ENCODE data around the gene FAM168A. TPM values are rescaled to one million over a fixed set of nuclear protein-coding genes. Genes with fewer than 3 reads are reported as not detected.

Gene FAM168A
- total and polyA plus RNA-seq, 10 donors, result 2.7 to 33.2 (median 22.7) TPM

DNA sequence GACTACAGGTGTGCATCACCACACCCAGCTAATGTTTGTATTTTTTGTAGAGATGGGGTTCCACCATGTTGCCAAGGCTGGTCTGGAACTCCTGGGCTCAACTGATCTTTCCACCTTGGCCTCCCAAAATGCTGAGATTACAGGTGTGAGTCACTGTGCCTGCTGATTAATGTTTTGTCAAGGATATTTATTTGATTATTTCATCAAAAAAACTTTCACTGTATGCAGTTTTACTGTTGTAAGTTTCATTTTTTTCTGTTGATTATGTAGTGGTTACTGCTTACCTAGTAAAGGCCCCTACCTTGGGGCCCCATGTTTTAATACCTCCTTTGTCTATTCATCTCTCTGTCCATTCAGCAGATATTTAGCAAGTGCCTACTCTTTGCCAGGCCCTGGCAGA, 16.7 kb upstream of the FAM168A start:
- no peak for DNase-seq
- Histone ChIP-seq H3K4me3 (no peak overlapping the region), H3K9me3 (no peaks in the 10 kb centered on the region), H3K36me3 (no peaks in the 10 kb centered on the region), H3K27me3 (replicated peaks in 1 of 7) (no peaks in the 10 kb centered on the region), H3K4me1 (no peaks in the 10 kb centered on the region), H3K27ac (no peak overlapping the region)
- intact Hi-C loops (cut with DNase I; ENCODE audit: low total_unique reads), result no loop called here
- TF ChIP-seq, protein P1, sequence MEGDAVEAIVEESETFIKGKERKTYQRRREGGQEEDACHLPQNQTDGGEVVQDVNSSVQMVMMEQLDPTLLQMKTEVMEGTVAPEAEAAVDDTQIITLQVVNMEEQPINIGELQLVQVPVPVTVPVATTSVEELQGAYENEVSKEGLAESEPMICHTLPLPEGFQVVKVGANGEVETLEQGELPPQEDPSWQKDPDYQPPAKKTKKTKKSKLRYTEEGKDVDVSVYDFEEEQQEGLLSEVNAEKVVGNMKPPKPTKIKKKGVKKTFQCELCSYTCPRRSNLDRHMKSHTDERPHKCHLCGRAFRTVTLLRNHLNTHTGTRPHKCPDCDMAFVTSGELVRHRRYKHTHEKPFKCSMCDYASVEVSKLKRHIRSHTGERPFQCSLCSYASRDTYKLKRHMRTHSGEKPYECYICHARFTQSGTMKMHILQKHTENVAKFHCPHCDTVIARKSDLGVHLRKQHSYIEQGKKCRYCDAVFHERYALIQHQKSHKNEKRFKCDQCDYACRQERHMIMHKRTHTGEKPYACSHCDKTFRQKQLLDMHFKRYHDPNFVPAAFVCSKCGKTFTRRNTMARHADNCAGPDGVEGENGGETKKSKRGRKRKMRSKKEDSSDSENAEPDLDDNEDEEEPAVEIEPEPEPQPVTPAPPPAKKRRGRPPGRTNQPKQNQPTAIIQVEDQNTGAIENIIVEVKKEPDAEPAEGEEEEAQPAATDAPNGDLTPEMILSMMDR (IDR thresholded peaks at IDR 0.05 in 8 of 11, conservative IDR thresholded peaks at IDR 0.05 in 3 of 11), result no peak

DNA sequence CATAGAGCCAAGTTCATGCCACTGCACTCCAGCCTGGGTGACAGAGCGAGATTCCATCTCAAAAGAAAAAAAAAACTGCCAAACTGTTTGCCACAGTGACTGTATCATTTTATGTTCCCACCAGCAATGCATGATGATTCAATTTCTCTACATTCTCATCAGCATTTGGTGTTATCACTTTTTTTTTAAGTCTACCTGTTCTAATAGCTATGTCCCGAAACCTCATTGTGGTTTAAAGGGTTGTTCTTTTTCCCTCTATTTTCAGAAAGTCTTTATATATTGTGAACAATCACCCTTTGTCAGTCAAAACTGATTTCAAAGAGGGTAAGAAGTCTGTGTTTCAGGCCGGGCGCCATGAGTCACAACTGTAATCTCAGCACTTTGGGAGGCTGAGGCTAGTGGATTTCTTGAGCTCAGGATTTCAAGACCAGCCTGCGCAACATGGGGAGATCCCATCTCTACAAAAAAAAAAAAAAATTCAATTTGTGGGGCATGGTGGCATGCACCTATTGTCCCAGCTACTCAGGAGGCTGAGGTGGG, 14.8 kb upstream of the FAM168A start:
- intact Hi-C loops (cut with DNase I; ENCODE audit: low total_unique reads), result no loop called here
- H3K4me1 ChIP-seq, result no peaks in the 10 kb centered on the region
- no peaks in the 10 kb centered on the region for H3K27me3 ChIP-seq (replicated peaks in 1 of 7)
- DNase-seq, result no peak
- H3K9me3 ChIP-seq, result no peaks in the 10 kb centered on the region
- TF ChIP-seq POLR2AphosphoS5 (IDR thresholded peaks at IDR 0.05) (no peak), POLR2A (IDR thresholded peaks at IDR 0.05) (no peak)
- TF ChIP-seq, protein P1 (IDR thresholded peaks at IDR 0.05 in 8 of 11, conservative IDR thresholded peaks at IDR 0.05 in 3 of 11), result no peak
- H3K27ac ChIP-seq, result no peak overlapping the region
- no peaks in the 10 kb centered on the region for H3K36me3 ChIP-seq
- 88 to 92% (median 89%) methylated on average over 5 of the region's 5 CpGs for WGBS, 5 donors
- no peak overlapping the region for H3K4me3 ChIP-seq

DNA sequence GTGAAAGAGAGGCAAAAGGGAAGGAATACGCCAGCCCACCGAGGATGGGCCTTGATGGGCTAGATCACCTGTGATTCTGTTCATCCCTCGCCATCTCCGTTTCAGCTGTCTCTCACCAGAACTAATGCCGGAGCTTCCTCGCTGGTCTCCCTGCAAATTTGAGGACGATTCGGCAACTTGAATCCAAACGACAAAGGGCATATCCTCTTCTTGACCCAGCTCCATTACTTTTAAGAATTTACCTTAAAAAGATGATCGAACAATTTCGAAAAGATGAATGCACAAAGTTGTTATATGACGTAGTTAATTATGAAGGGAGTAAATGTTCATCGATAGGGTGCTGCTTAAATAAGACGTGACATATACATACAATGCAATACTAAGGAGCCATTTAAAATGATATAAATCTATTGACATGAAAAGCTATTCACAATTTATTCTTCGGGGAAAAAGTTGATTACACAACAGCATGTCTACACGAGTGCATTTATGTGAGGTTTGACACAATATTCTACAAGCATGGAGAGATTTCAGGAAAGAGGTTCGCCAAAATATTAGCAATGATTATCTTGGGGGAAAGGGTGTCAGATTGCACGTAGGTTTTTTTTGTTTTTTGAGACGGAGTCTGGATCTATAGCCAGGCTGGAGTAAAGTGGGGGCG, 937 bp upstream of the FAM168A start:
- intact Hi-C loops (cut with DNase I; ENCODE audit: low total_unique reads), result no loop called here
- 31 to 39% (median 34%) methylated on average over 20 of the region's 20 CpGs for WGBS, 5 donors
- Histone ChIP-seq H3K4me3 (peak overlapping the region; percentile 67 to 90 (median 79)), H3K9me3 (no peaks in the 10 kb centered on the region), H3K27me3 (replicated peaks in 1 of 7) (no peaks in the 10 kb centered on the region), H3K27ac (peak overlapping the region; percentile 58 to 93 (median 88)), H3K36me3 (no peaks in the 10 kb centered on the region), H3K4me1 (peaks cover 6 to 38% (median 19%) of the 10 kb centered on the region in 6 donors)
- DNase-seq, result no peak
- no peak for TF ChIP-seq POLR2AphosphoS5 (IDR thresholded peaks at IDR 0.05)
- TF ChIP-seq, protein P1 (IDR thresholded peaks at IDR 0.05 in 8 of 11, conservative IDR thresholded peaks at IDR 0.05 in 3 of 11), result no peak

DNA sequence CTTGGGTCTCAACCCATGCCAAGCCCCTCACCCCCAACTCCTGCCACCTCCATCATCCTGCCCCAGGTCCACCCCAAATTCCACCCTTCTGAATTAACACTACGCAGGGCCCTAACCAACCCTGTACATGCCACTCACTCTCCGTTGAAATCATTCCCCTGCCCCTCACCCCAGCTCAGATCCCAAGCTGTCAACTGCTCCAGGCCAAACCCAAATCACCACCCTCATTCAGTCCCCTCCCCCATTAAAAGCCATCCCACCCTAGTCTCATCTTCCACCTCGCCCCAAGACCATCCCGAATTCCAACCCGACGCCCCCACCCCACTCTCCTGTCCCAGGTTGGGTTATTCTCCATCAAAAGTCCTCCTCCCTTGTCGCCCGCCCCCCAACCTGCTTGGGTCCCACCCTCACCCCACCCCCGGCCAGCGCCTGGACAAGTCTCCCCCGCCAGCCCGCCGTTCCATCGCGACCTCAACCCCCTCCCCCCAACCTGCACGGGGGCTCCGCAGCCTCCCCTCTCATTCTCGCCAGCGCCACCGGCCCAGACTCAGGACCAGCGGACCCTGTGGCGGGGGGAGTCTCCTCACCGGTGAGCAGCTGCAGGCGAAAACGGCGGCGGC, 466 bp downstream of the FAM168A start:
- no peaks in the 10 kb centered on the region for H3K27me3 ChIP-seq (replicated peaks in 1 of 7)
- peaks cover 6 to 45% (median 19%) of the 10 kb centered on the region in 6 donors for H3K4me1 ChIP-seq
- intact Hi-C loops (cut with DNase I; ENCODE audit: low total_unique reads), result no loop called here
- TF ChIP-seq, protein P1 (IDR thresholded peaks at IDR 0.05 in 8 of 11, conservative IDR thresholded peaks at IDR 0.05 in 3 of 11), result peak in 1 of 11 experiments; percentile 4
- TF ChIP-seq POLR2A (IDR thresholded peaks at IDR 0.05), result no peak
- H3K27ac ChIP-seq, result peak overlapping the region; percentile 58 to 93 (median 88)
- WGBS, 5 donors, result 4 to 5% (median 5%) methylated on average over 23 to 27 of the region's 27 CpGs
- H3K9me3 ChIP-seq, result no peaks in the 10 kb centered on the region
- peak overlapping the region; percentile 67 to 90 (median 79) for H3K4me3 ChIP-seq
- no peak for DNase-seq
- no peaks in the 10 kb centered on the region for H3K36me3 ChIP-seq

Measured in spleen (tissue), 11 donors.